Stimulated activated CD4-positive, alpha-beta T cell treated with anti-CD3 and anti-CD28 coated beads, Interleukin-15, amount 100 ng/mL, for 24 hours (primary cell): ENCODE measurements around the gene NRXN2.

ENCODE experiments used
- DNase-seq: peaks from one replicate; pipeline ENCODE4 v3.0.0-alpha.2; 2020

The NRXN2 gene

GRCh38 chr11:64620381-64620971 lies 102.5 kb downstream of the NRXN2 start:
- DNase-seq: no peak

- DNase-seq: peak; percentile 37
Measured at GRCh38 chr11:64619811-64620380, 103.1 kb downstream of the NRXN2 start.

- no peak for DNase-seq
Measured at GRCh38 chr11:64619196-64619595, 103.8 kb downstream of the NRXN2 start.

- DNase-seq: no peak
Measured at GRCh38 chr11:64616817-64617216, 106.2 kb downstream of the NRXN2 start.

- no peak for DNase-seq
Measured at GRCh38 chr11:64614917-64615316, 108.1 kb downstream of the NRXN2 start.

GRCh38 chr11:64613648-64614047 lies 109.3 kb downstream of the NRXN2 start:
- DNase-seq: no peak

- DNase-seq: no peak
Measured at GRCh38 chr11:64611869-64612646, 110.9 kb downstream of the NRXN2 start.

- DNase-seq: no peak
Measured at GRCh38 chr11:64611176-64611575, 111.8 kb downstream of the NRXN2 start.

- no peak for DNase-seq
Measured at GRCh38 chr11:64610596-64610995, 112.4 kb downstream of the NRXN2 start.

- DNase-seq: no peak
Measured at GRCh38 chr11:64609436-64610047, 113.5 kb downstream of the NRXN2 start.

- no peak for DNase-seq
Measured at GRCh38 chr11:64608636-64609035, 114.4 kb downstream of the NRXN2 start.

GRCh38 chr11:64608046-64608445 lies 115.0 kb downstream of the NRXN2 start:
- no peak for DNase-seq

GRCh38 chr11:64607381-64607985 lies 115.5 kb downstream of the NRXN2 start:
- DNase-seq: no peak

GRCh38 chr11:64606796-64607380 lies 116.1 kb downstream of the NRXN2 start:
- no peak for DNase-seq

- no peak for DNase-seq
Measured at GRCh38 chr11:64605656-64606585, 117.1 kb downstream of the NRXN2 start.

- no peak for DNase-seq
Measured at GRCh38 chr11:64605244-64605560, 117.8 kb downstream of the NRXN2 start.

GRCh38 chr11:64604458-64605243 lies 118.3 kb downstream of the NRXN2 start:
- DNase-seq: no peak

- no peak for DNase-seq
Measured at GRCh38 chr11:64603411-64604110, 119.4 kb downstream of the NRXN2 start.

- no peak for DNase-seq
Measured at GRCh38 chr11:64602466-64603070, 120.4 kb downstream of the NRXN2 start.
